PC-9 (cell line): ENCODE measurements around the gene CELSR3.

Source experiments
- EZH2 ChIP-seq: fragments of 200-600 bp; sonication (generic); IDR thresholded peaks from 2 replicates; pipeline ENCODE4 v1.8.0; 2017; ENCODE audit warnings: antibody characterized with exemption, low read depth
- TF ChIP-seq, protein P1 (sequence below): fragments of 200-600 bp; sonication (generic); conservative IDR thresholded peaks from 2 replicates; pipeline ENCODE4 v1.6.1; 2017; ENCODE audit warnings: mixed run types, antibody characterized with exemption, mild to moderate bottlenecking, moderate library complexity

DNA sequence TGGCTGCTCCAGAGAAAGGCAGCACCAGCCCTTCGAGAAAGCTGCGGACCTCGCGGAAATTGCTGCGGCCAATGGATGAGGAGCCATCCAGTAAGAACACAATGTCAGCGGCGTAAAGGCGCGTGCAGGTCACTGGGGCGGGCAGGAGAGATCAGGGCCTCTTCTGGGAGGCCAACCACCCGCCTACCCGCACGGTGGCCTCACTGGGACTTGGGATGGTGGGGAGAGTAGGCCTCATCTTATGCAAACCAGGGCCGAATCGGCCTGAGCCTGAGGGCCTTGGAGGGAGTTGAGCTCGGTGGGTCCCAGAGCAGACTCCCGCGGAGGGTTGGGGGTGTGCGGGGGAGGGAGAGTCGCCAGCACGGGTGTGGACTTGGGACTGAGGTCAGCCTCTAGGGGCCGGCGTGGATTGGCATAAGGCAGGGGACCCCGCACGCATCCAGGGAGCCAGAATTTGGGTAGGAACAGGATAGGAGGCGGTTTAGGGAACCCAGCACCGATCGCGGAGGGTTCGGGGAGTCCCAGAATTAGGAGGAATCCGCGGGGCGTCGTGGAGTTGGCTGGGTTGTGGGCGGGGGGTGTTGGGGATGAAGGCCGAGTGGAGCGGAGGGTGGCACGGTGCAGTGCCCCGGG, 68.2 kb downstream of the CELSR3 start:
- TF ChIP-seq, protein P1, sequence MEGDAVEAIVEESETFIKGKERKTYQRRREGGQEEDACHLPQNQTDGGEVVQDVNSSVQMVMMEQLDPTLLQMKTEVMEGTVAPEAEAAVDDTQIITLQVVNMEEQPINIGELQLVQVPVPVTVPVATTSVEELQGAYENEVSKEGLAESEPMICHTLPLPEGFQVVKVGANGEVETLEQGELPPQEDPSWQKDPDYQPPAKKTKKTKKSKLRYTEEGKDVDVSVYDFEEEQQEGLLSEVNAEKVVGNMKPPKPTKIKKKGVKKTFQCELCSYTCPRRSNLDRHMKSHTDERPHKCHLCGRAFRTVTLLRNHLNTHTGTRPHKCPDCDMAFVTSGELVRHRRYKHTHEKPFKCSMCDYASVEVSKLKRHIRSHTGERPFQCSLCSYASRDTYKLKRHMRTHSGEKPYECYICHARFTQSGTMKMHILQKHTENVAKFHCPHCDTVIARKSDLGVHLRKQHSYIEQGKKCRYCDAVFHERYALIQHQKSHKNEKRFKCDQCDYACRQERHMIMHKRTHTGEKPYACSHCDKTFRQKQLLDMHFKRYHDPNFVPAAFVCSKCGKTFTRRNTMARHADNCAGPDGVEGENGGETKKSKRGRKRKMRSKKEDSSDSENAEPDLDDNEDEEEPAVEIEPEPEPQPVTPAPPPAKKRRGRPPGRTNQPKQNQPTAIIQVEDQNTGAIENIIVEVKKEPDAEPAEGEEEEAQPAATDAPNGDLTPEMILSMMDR: no peak
- TF ChIP-seq EZH2: no peak
